H1 (cell line): ENCODE results near the gene TPM1. TPM values are rescaled to one million over a fixed set of nuclear protein-coding genes. Genes with fewer than 3 reads are reported as not detected.

Source experiments
- CTCF ChIA-PET: fragments of 300-600 bp; sonication (Branson Sonifier 250); formaldehyde crosslinking; loops from one replicate; lab custom pipeline; 2021; ENCODE audit not compliant: partially characterized antibody; lab: Charles Lee
- POLR2A ChIA-PET: fragments of 300-600 bp; sonication (Branson Sonifier 250); formaldehyde crosslinking; loops from one replicate; lab custom pipeline; 2021; ENCODE audit warnings: inconsistent platforms; ENCODE audit not compliant: partially characterized antibody; lab: Charles Lee
- DNase-seq, 2 experiments: peaks; one replicate each; pipeline versions ENCODE4 v3.0.0 to v3.0.0-alpha.2; 2010 to 2022; ENCODE audit warnings: low spot score in 2 of 2, low read depth in 1 of 2, mixed read lengths in 1 of 2
- FAIRE-seq: peaks from 2 replicates; lab custom pipeline; 2011; peaks lifted over from hg19 to GRCh38; lab: Jason Lieb, UNC
- H2AFZ ChIP-seq: 2 replicates; pipeline ENCODE4 v1.8.1; 2012; ENCODE audit warnings: low read length, inconsistent platforms
- H2AK5ac ChIP-seq: 2 replicates; pipeline ENCODE4 v1.6.1; 2013; ENCODE audit warnings: low read depth, low read length
- H2BK120ac ChIP-seq: replicated peaks from 2 replicates; pipeline ENCODE3; 2013; ENCODE audit warnings: low read depth, low read length, inconsistent platforms
- H2BK12ac ChIP-seq: 2 replicates; pipeline ENCODE4 v1.6.1; 2013; ENCODE audit warnings: low read depth, low read length
- H2BK15ac ChIP-seq: 2 replicates; pipeline ENCODE4 v1.6.1; 2013; ENCODE audit warnings: low read length
- H2BK20ac ChIP-seq: 2 replicates; pipeline ENCODE4 v1.6.1; 2013; ENCODE audit warnings: low read length
- H2BK5ac ChIP-seq: 2 replicates; pipeline ENCODE4 v1.6.1; 2013; ENCODE audit warnings: low read depth, low read length
- H3K14ac ChIP-seq: 2 replicates; pipeline ENCODE4 v1.6.1; 2013; ENCODE audit warnings: inconsistent platforms; ENCODE audit not compliant: insufficient read length
- H3K18ac ChIP-seq: 2 replicates; pipeline ENCODE4 v1.6.1; 2013; ENCODE audit warnings: low read length; ENCODE audit errors: extremely low read depth
- H3K23ac ChIP-seq: 2 replicates; pipeline ENCODE4 v1.6.1; 2013; ENCODE audit warnings: inconsistent platforms; ENCODE audit not compliant: insufficient read length
- H3K23me2 ChIP-seq: 2 replicates; pipeline ENCODE4 v1.6.1; 2013; ENCODE audit warnings: low read depth, low read length
- H3K27ac ChIP-seq: 2 replicates; pipeline ENCODE4 v1.6.1; 2011; ENCODE audit warnings: low read depth, low read length, inconsistent platforms
- H3K27me3 ChIP-seq, 4 experiments: replicated peaks in 1 of 4; 1 replicate in 1 of 4; 2 replicates in 3 of 4; pipeline versions ENCODE4 v1.6.1 to v1.8.1; 2011 to 2013; ENCODE audit warnings: low read length in 3 of 4, mild to moderate bottlenecking in 3 of 4, inconsistent platforms in 2 of 4, mixed read lengths in 2 of 4, moderate library complexity in 1 of 4; ENCODE audit not compliant: control insufficient read depth in 3 of 4, insufficient read depth in 3 of 4; ENCODE audit errors: extremely low read depth in 1 of 4
- H3K36me3 ChIP-seq, 4 experiments: 2 replicates each; pipeline versions ENCODE4 v1.6.1 to v1.8.1; 2011 to 2013; ENCODE audit warnings: mild to moderate bottlenecking in 4 of 4, low read length in 3 of 4, moderate library complexity in 2 of 4, control low read depth in 1 of 4, inconsistent platforms in 1 of 4; ENCODE audit not compliant: insufficient read depth in 4 of 4, control insufficient read depth in 2 of 4
- H3K4ac ChIP-seq: replicated peaks from 2 replicates; pipeline ENCODE3; 2013; ENCODE audit warnings: low read length, low read depth, mixed read lengths, inconsistent platforms; ENCODE audit not compliant: insufficient read length
- H3K4me1 ChIP-seq, 4 experiments: replicated peaks in 1 of 4; 1 replicate in 1 of 4; 2 replicates in 3 of 4; pipeline versions ENCODE4 v1.6.1 to v1.8.1; 2011 to 2013; ENCODE audit warnings: low read length in 3 of 4, inconsistent platforms in 2 of 4, mixed read lengths in 1 of 4; ENCODE audit not compliant: insufficient read depth in 4 of 4, control insufficient read depth in 3 of 4
- H3K4me2 ChIP-seq, 2 experiments: 2 replicates each; pipeline versions ENCODE4 v1.6.1 to v1.8.1; 2011 to 2013; ENCODE audit warnings: low read depth in 2 of 2, low read length in 2 of 2, control low read depth in 1 of 2, inconsistent platforms in 1 of 2, mild to moderate bottlenecking in 1 of 2; ENCODE audit not compliant: insufficient read depth in 1 of 2
- H3K4me3 ChIP-seq, 4 experiments: fragments of 200-600, 300-600 bp in 1 of 4; sonication (generic), shearing (Covaris generic), sonication (Bioruptor Twin) in 1 of 4; 2 replicates each; pipeline versions ENCODE4 v1.5.1 to v1.8.1; 2011 to 2016; ENCODE audit warnings: low read length in 4 of 4, low read depth in 3 of 4, control low read depth in 2 of 4, inconsistent platforms in 2 of 4, mild to moderate bottlenecking in 2 of 4, mixed read lengths in 1 of 4, moderate library complexity in 1 of 4; ENCODE audit not compliant: insufficient read depth in 2 of 4; ENCODE audit errors: extremely low read depth in 1 of 4
- H3K56ac ChIP-seq: replicated peaks from 2 replicates; pipeline ENCODE3; 2013; ENCODE audit warnings: low read depth, mild to moderate bottlenecking, mixed read lengths, low read length, inconsistent platforms; ENCODE audit not compliant: insufficient read length
- H3K79me1 ChIP-seq: 2 replicates; pipeline ENCODE4 v1.6.1; 2013; ENCODE audit warnings: low read depth, low read length, control low read depth
- H3K79me2 ChIP-seq, 2 experiments: 2 replicates each; pipeline versions ENCODE4 v1.6.1 to v1.8.1; 2012 to 2013; ENCODE audit warnings: low read length in 2 of 2, mild to moderate bottlenecking in 2 of 2, inconsistent platforms in 1 of 2; ENCODE audit not compliant: insufficient read depth in 2 of 2, control insufficient read depth in 1 of 2
- H3K9ac ChIP-seq, 4 experiments: replicated peaks in 1 of 4; 1 replicate in 1 of 4; 2 replicates in 3 of 4; pipeline versions ENCODE4 v1.6.1 to v1.8.1; 2011 to 2013; ENCODE audit warnings: low read depth in 3 of 4, low read length in 3 of 4, control low read depth in 2 of 4, mild to moderate bottlenecking in 2 of 4, moderate library complexity in 2 of 4, inconsistent platforms in 1 of 4; ENCODE audit errors: extremely low read depth in 1 of 4
- H3K9me3 ChIP-seq, 2 experiments: 2 replicates each; pipeline versions ENCODE4 v1.6.1 to v1.8.1; 2012 to 2013; ENCODE audit warnings: mild to moderate bottlenecking in 2 of 2, moderate library complexity in 2 of 2, control low read depth in 1 of 2, inconsistent platforms in 1 of 2, low read depth in 1 of 2, low read length in 1 of 2, mixed read lengths in 1 of 2; ENCODE audit not compliant: insufficient read depth in 2 of 2
- H4K20me1 ChIP-seq, 2 experiments: replicated peaks in 1 of 2; 2 replicates each; pipeline versions ENCODE3 to v1.8.1; 2011 to 2013; ENCODE audit warnings: inconsistent platforms in 2 of 2, low read length in 2 of 2, mild to moderate bottlenecking in 1 of 2; ENCODE audit not compliant: insufficient read depth in 2 of 2, control insufficient read depth in 1 of 2
- H4K5ac ChIP-seq: 2 replicates; pipeline ENCODE4 v1.6.1; 2013; ENCODE audit warnings: low read length, low read depth, mixed read lengths, inconsistent platforms; ENCODE audit not compliant: insufficient read length
- H4K8ac ChIP-seq: 2 replicates; pipeline ENCODE4 v1.8.0; 2013; ENCODE audit warnings: mild to moderate bottlenecking, moderate library complexity, low read length, inconsistent platforms; ENCODE audit not compliant: insufficient read depth; ENCODE audit errors: extremely low read depth
- H4K91ac ChIP-seq: replicated peaks from 2 replicates; pipeline ENCODE3; 2013; ENCODE audit warnings: low read length, mixed read lengths, inconsistent platforms; ENCODE audit not compliant: insufficient read length
- CHD1 ChIP-seq: IDR thresholded peaks from 2 replicates; pipeline ENCODE4 v1.6.1; 2012; ENCODE audit warnings: low read depth, low read length, improper control_type of control experiment
- FOSL1 ChIP-seq: IDR thresholded peaks from 2 replicates; pipeline ENCODE4 v1.6.1; 2011; ENCODE audit warnings: mild to moderate bottlenecking, low read depth, low read length, moderate library complexity; ENCODE audit not compliant: insufficient read depth
- GABPA ChIP-seq: IDR thresholded peaks from 2 replicates; pipeline ENCODE4 v1.6.1; 2011; ENCODE audit warnings: mild to moderate bottlenecking, low read length, moderate library complexity, borderline replicate concordance; ENCODE audit not compliant: insufficient read depth
- GTF2F1 ChIP-seq: IDR thresholded peaks from 2 replicates; pipeline ENCODE4 v1.6.1; 2012; ENCODE audit warnings: low read depth, low read length, improper control_type of control experiment, borderline replicate concordance
- JUN ChIP-seq: IDR thresholded peaks from 2 replicates; pipeline ENCODE4 v1.6.1; 2011; ENCODE audit warnings: low read depth, mild to moderate bottlenecking, improper control_type of control experiment, low read length
- KDM1A ChIP-seq: fragments of 200-600, 300-600 bp; sonication (generic); IDR thresholded peaks from 2 replicates; pipeline ENCODE4 v1.7.1; 2016; ENCODE audit warnings: mild to moderate bottlenecking, low read length, borderline replicate concordance
- KDM5A ChIP-seq: fragments of 200-600 bp; IDR thresholded peaks from 2 replicates; pipeline ENCODE4 v1.7.1; 2012; ENCODE audit warnings: mild to moderate bottlenecking, low read length, inconsistent platforms, mixed read lengths
- POLR2AphosphoS5 ChIP-seq: IDR thresholded peaks from 2 replicates; pipeline ENCODE4 v1.6.1; 2011; ENCODE audit warnings: low read depth, low read length
- RAD21 ChIP-seq, 2 experiments: IDR thresholded peaks in 1 of 2; conservative IDR thresholded peaks in 1 of 2; 2 replicates each; pipeline ENCODE4 v1.6.1; 2011; ENCODE audit warnings: low read depth in 2 of 2, low read length in 2 of 2, improper control_type of control experiment in 1 of 2, inconsistent platforms in 1 of 2, mild to moderate bottlenecking in 1 of 2, moderate library complexity in 1 of 2
- SIRT6 ChIP-seq: IDR thresholded peaks from one replicate; pipeline ENCODE4 v1.7.1; 2012; ENCODE audit warnings: low read length, inconsistent platforms
- SIX5 ChIP-seq: IDR thresholded peaks from 2 replicates; pipeline ENCODE4 v1.6.1; 2011; ENCODE audit warnings: mild to moderate bottlenecking, low read depth, low read length
- TBP ChIP-seq: IDR thresholded peaks from 2 replicates; pipeline ENCODE4 v1.6.1; 2011; ENCODE audit warnings: low read depth, low read length, improper control_type of control experiment
- ZNF274 ChIP-seq: IDR thresholded peaks from 2 replicates; pipeline ENCODE4 v1.7.0; 2012; ENCODE audit warnings: low read length, borderline replicate concordance; ENCODE audit errors: extremely low read depth
- WGBS, 2 experiments: shearing (Covaris generic) in 1 of 2; methylation state at CpG; one replicate each; pipeline versions ENCODE4 v1.1.6 to v1.1.7; 2013 to 2015; ENCODE audit warnings: low lambda C conversion rate in 2 of 2, mixed read lengths in 2 of 2, inconsistent platforms in 1 of 2, low coverage in 1 of 2, missing lambda C conversion rate in 1 of 2; ENCODE audit not compliant: insufficient replicate concordance in 2 of 2, insufficient coverage in 1 of 2, insufficient read length in 1 of 2; ENCODE audit errors: extremely low coverage in 1 of 2, missing lambda C conversion rate in 1 of 2; 5-methylcytosine and 5-hydroxymethylcytosine counted together
- polyA plus RNA-seq, 7 experiments: library from polyadenylated mRNA; depleted of rRNA in 3 of 7; stranded (reverse) in 5 of 7; unstranded in 2 of 7; fragments of >200 nt in 5 of 7; fragments of 200-250 nt in 2 of 7; gene quantifications; 1 replicate in 5 of 7; 2 replicates in 1 of 7; 4 replicates in 1 of 7; pipeline versions ENCODE4 v1.2.1 to v1.2.3, GENCODE V29; 2011 to 2013; ENCODE audit warnings: missing spikeins in 2 of 7, mixed read lengths in 2 of 7
- total RNA-seq: library from RNA; stranded (reverse); fragmentation: NEBNext Ultra II Directional; extraction: Animal tissue kit (Norgen Biotek cat#: 25700); gene quantifications from 2 replicates; pipeline ENCODE4 v1.2.1, GENCODE V29; 2021

TPM1 gene
- total and polyA plus RNA-seq, 2 of the 8 experiments (the other 6 are each of a cell fraction or from before 2014, with no cell fraction given): 258 to 579 TPM

DNA sequence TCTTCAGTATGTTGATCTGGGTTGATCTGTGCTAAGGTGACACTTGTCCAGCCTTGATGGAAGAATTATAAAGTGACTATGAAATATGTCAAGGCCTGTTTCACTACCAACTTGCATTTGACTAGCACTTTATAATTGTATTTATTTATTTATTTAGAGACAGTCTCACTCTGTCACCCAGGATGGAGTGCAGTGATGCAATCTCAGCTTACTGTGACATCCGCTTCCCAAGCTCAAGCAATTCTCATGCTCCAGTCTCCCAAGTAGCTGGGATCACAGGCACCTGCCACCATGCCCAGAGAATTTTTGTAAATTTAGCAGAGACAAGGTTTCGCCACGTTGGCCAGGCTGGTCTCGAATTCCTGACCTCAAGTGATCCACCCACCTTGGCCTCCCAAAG is 53.6 kb downstream of the TPM1 start:
- Histone ChIP-seq H3K4me3 (no peak overlapping the region), H3K23ac (no peak overlapping the region), H3K27me3 (no peaks in the 10 kb centered on the region), H2AFZ (no peak overlapping the region)
- no peak for TF ChIP-seq POLR2AphosphoS5
- TF ChIP-seq TBP: no peak
- TF ChIP-seq FOSL1: no peak
- TF ChIP-seq ZNF274: no peak
- TF ChIP-seq RAD21 (IDR thresholded peaks at IDR 0.05 in 1 of 2, conservative IDR thresholded peaks at IDR 0.05 in 1 of 2; ENCODE audit: low read depth in 2 of 2, low read length in 2 of 2): no peak
- no peak for TF ChIP-seq KDM5A
- no peak for TF ChIP-seq GABPA
- no peak for TF ChIP-seq JUN
- TF ChIP-seq SIX5: no peak
- TF ChIP-seq KDM1A: no peak
- no peak for TF ChIP-seq CHD1
- TF ChIP-seq SIRT6: no peak
- no peak for TF ChIP-seq GTF2F1
- TF ChIP-seq, all 59 proteins: peak for 0
- H4K8ac ChIP-seq: no peak overlapping the region
- no peak overlapping the region for H2BK120ac ChIP-seq
- no peak overlapping the region for H2BK5ac ChIP-seq
- H3K79me2 ChIP-seq: no peaks in the 10 kb centered on the region
- H3K4me1 ChIP-seq: peaks cover 0 to 2% (median 0%) of the 10 kb centered on the region in 4 experiments; a peak in 1 of 7 replicates
- no peak overlapping the region for H3K56ac ChIP-seq
- ChIA-PET POLR2A (interaction anchor here (0.9 to 18.5 kb wide), 3 partner anchors 27 to 52 kb away, joined by 3 to 325 read pairs (median 179); partner anchors contain the start of gene TPM1), CTCF (interaction anchor here (0.6 to 1.8 kb wide), 4 partner anchors 10 to 957 kb away, joined by 3 to 6 read pairs (median 4); no protein-coding TSS in a partner anchor)
- no peak overlapping the region for H3K4me2 ChIP-seq
- FAIRE-seq: no peak
- no peaks in the 10 kb centered on the region for H3K79me1 ChIP-seq
- no peak overlapping the region for H3K4ac ChIP-seq
- WGBS, 2 experiments: 99% methylated on average over 4 of the region's 4 CpGs; no CpG with 5 or more reads in 1 of the 2 experiments
- H3K9me3 ChIP-seq: peaks cover 0 to 4% of the 10 kb centered on the region in 2 experiments; a peak in 1 of 4 replicates
- no peaks in the 10 kb centered on the region for H3K36me3 ChIP-seq
- no peak overlapping the region for H2BK20ac ChIP-seq
- no peak for DNase-seq
- H3K9ac ChIP-seq: no peak overlapping the region
- no peak overlapping the region for H4K91ac ChIP-seq
- H4K5ac ChIP-seq: no peak overlapping the region
- no peak overlapping the region for H2AK5ac ChIP-seq
- H4K20me1 ChIP-seq: no peaks in the 10 kb centered on the region
- no peak overlapping the region for H3K14ac ChIP-seq
- H3K23me2 ChIP-seq: no peaks in the 10 kb centered on the region
- no peak overlapping the region for H2BK15ac ChIP-seq
- no peak overlapping the region for H3K27ac ChIP-seq
- no peak overlapping the region for H3K18ac ChIP-seq
- H2BK12ac ChIP-seq: no peak overlapping the region
